ENCODE data around the gene FAM241B. TPM values are rescaled to one million over a fixed set of nuclear protein-coding genes. Genes with fewer than 3 reads are reported as not detected.

The FAM241B gene
- total RNA-seq, 1 experiment from 2014 or later = 18.0 TPM

DNA sequence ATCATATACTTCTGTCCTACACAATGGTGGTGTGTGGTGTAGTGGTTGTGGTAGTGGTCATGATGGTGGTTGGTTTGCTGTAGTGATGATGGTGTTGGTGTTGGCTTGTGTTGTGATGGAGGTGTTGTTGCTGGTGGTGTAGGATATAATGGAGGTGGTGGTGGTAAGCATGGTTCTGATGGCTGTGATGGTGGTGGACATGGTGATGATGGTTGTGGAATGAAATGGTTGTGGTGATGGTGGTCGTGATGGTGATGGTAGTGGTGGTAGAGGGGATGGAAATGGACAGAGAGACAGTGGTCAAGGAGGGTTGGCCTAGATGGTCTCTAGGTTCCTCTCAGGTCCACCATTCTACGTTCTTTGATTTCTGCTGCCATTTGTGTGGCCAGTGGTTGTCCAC is 44.7 kb downstream of the FAM241B start (continued):
- no peak for TF ChIP-seq CBX3 (IDR thresholded peaks at IDR 0.05; ENCODE audit: low read depth)
- TF ChIP-seq, protein P1, sequence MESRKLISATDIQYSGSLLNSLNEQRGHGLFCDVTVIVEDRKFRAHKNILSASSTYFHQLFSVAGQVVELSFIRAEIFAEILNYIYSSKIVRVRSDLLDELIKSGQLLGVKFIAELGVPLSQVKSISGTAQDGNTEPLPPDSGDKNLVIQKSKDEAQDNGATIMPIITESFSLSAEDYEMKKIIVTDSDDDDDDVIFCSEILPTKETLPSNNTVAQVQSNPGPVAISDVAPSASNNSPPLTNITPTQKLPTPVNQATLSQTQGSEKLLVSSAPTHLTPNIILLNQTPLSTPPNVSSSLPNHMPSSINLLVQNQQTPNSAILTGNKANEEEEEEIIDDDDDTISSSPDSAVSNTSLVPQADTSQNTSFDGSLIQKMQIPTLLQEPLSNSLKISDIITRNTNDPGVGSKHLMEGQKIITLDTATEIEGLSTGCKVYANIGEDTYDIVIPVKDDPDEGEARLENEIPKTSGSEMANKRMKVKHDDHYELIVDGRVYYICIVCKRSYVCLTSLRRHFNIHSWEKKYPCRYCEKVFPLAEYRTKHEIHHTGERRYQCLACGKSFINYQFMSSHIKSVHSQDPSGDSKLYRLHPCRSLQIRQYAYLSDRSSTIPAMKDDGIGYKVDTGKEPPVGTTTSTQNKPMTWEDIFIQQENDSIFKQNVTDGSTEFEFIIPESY (IDR thresholded peaks at IDR 0.05; ENCODE audit: extremely low read depth, insufficient replicate concordance, low read length) = no peak

- RAD21 ChIA-PET (ENCODE audit: low non-redundant PET in 1 of 2, low total read pairs in 2 of 2, uncharacterized antibody in 2 of 2, unreplicated experiment in 2 of 2) = no interaction called here
These were observed 46.3 kb downstream of the FAM241B start for GRCh38 chr10:69676301-69676700.

More at GRCh38 chr10:69676301-69676700, 46.3 kb downstream of the FAM241B start:
- no peak overlapping the region for H3K9ac ChIP-seq (ENCODE audit: low read length)
- ChIA-PET CTCF (no interaction called here), POLR2A (no interaction called here)
- no peaks in the 10 kb centered on the region for H3K9me2 ChIP-seq (ENCODE audit: insufficient read depth)
- H3K9me3 ChIP-seq (ENCODE audit: control insufficient read depth in 1 of 2, insufficient read depth in 1 of 2, low read depth in 1 of 2, low read length in 2 of 2) = no peaks in the 10 kb centered on the region
- peaks cover 82% of the 10 kb centered on the region for H3K27me3 ChIP-seq (ENCODE audit: insufficient read depth, low read length)
- BruUV-seq (replicated peaks) = no TSS peak
- H3K4me3 ChIP-seq (replicated peaks in 1 of 2; ENCODE audit: low read depth in 1 of 2, low read length in 2 of 2) = no peak overlapping the region
- no peak overlapping the region for H3K27ac ChIP-seq (ENCODE audit: low read depth, low read length)
- DNase-seq (ENCODE audit: low read depth, low spot score) (no peak), ATAC-seq (no peak)
- intact Hi-C loops (cut with micrococcal nuclease) = no loop called here
- no peak overlapping the region for H2AFZ ChIP-seq (ENCODE audit: low read depth, low read length, poor library complexity, severe bottlenecking)
- no peaks in the 10 kb centered on the region for H4K20me1 ChIP-seq (ENCODE audit: insufficient read depth)
- H3K79me2 ChIP-seq (ENCODE audit: insufficient read depth, low read length) = no peaks in the 10 kb centered on the region
- TF ChIP-seq, protein P1 (IDR thresholded peaks at IDR 0.05; ENCODE audit: extremely low read depth, insufficient replicate concordance, low read length) = no peak
- TF ChIP-seq, protein P2, sequence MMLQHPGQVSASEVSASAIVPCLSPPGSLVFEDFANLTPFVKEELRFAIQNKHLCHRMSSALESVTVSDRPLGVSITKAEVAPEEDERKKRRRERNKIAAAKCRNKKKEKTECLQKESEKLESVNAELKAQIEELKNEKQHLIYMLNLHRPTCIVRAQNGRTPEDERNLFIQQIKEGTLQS (IDR thresholded peaks at IDR 0.05) = no peak
- TF ChIP-seq CEBPB (IDR thresholded peaks at IDR 0.05; ENCODE audit: low read depth) = no peak
- TF ChIP-seq ZFX (IDR thresholded peaks at IDR 0.05) = no peak
- TF ChIP-seq EZH2 (IDR thresholded peaks at IDR 0.05) = no peak
- TF ChIP-seq, protein P3, sequence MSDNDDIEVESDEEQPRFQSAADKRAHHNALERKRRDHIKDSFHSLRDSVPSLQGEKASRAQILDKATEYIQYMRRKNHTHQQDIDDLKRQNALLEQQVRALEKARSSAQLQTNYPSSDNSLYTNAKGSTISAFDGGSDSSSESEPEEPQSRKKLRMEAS (IDR thresholded peaks at IDR 0.05) = no peak
- H3K4me2 ChIP-seq (ENCODE audit: low read length) = no peak overlapping the region
- no peaks in the 10 kb centered on the region for H3K4me1 ChIP-seq (ENCODE audit: control insufficient read depth in 1 of 2, insufficient read depth in 2 of 2, low read length in 2 of 2)
- H3K36me3 ChIP-seq (ENCODE audit: control insufficient read depth in 1 of 2, insufficient read depth in 2 of 2, low read length in 2 of 2) = no peaks in the 10 kb centered on the region

Measured in HCT116 (cell line).